Vagina (tissue), 2 donors: ENCODE results near the gene KCNC1.

Experiments
- CTCF ChIP-seq, 3 experiments: fragments of 450-650 bp in 2 of 3; fragments of 200-600 bp in 1 of 3; sonication (generic) in 1 of 3; IDR thresholded peaks; one replicate each; pipeline ENCODE4 v1.5.1; 2017 to 2019; ENCODE audit warnings: antibody characterized with exemption in 3 of 3, mild to moderate bottlenecking in 2 of 3, moderate library complexity in 2 of 3
- POLR2A ChIP-seq, 2 donors: fragments of 450-650 bp; IDR thresholded peaks; one replicate each; pipeline ENCODE4 v1.6.1; 2017; ENCODE audit warnings: antibody characterized with exemption in 2 of 2, mild to moderate bottlenecking in 2 of 2, moderate library complexity in 2 of 2
- POLR2AphosphoS5 ChIP-seq, 2 donors: sonication (generic); formaldehyde crosslinking; IDR thresholded peaks; one replicate each; pipeline ENCODE4 v1.9.0; 2017; ENCODE audit warnings: antibody characterized with exemption in 2 of 2, mild to moderate bottlenecking in 2 of 2, low read depth in 1 of 2; ENCODE audit not compliant: insufficient read depth in 1 of 2

GRCh38 chr11:17777738-17778091 is 43.1 kb downstream of the KCNC1 start:
- TF ChIP-seq POLR2AphosphoS5 (IDR thresholded peaks at IDR 0.05; ENCODE audit: insufficient read depth in 1 of 2, low read depth in 1 of 2) (no peak), CTCF (IDR thresholded peaks at IDR 0.05) (no peak), POLR2A (IDR thresholded peaks at IDR 0.05) (no peak)
